Upper lobe of right lung (tissue), 1 donor: Measurements from ENCODE around the gene NFE2L1. TPM values are rescaled to one million over a fixed set of nuclear protein-coding genes. Genes with fewer than 3 reads are reported as not detected.

ENCODE experiments used
- ATAC-seq: fragments of 200-7000 bp; cut with Tn5 transposase; one replicate; pipeline ENCODE4 v1.9.1; 2020; ENCODE audit warnings: mild to moderate bottlenecking, moderate library complexity
- DNase-seq: peaks from one replicate; pipeline ENCODE4 v3.0.0-alpha.2; 2020
- H3K27ac ChIP-seq: fragments of 200-600 bp; one replicate; pipeline ENCODE4 v1.8.0; 2022
- H3K27me3 ChIP-seq: fragments of 200-600 bp; one replicate; pipeline ENCODE4 v1.8.0; 2022; ENCODE audit warnings: mild to moderate bottlenecking
- H3K36me3 ChIP-seq: fragments of 200-600 bp; one replicate; pipeline ENCODE4 v1.8.0; 2022
- H3K4me1 ChIP-seq: fragments of 200-600 bp; one replicate; pipeline ENCODE4 v1.8.0; 2022
- H3K4me3 ChIP-seq: fragments of 200-600 bp; one replicate; pipeline ENCODE4 v1.8.0; 2022; ENCODE audit warnings: mild to moderate bottlenecking
- H3K9me3 ChIP-seq: fragments of 200-600 bp; one replicate; pipeline ENCODE4 v1.8.0; 2022
- intact Hi-C: fragments of 100-400 bp; cut with DNase I; formaldehyde crosslinking; loops from one replicate; pipeline ENCODE4 v1.11.0; 2022
- total RNA-seq: library from RNA; stranded (reverse); fragmentation: NEBNext Ultra II Directional; extraction: Animal tissue kit (Norgen Biotek cat#: 25700); gene quantifications from one replicate; pipeline ENCODE4 v1.2.1, GENCODE V29; 2021
- TF ChIP-seq, protein P1 (sequence below): fragments of 200-600 bp; IDR thresholded peaks from one replicate; pipeline ENCODE4 v1.8.0; 2022; ENCODE audit warnings: antibody characterized with exemption
- donor health status: DM: no; HTN: yes; CAD: no; lungs with severe emphysema.

NFE2L1 gene
- total RNA-seq, 1 donor from 2014 or later, result 201 TPM

DNA sequence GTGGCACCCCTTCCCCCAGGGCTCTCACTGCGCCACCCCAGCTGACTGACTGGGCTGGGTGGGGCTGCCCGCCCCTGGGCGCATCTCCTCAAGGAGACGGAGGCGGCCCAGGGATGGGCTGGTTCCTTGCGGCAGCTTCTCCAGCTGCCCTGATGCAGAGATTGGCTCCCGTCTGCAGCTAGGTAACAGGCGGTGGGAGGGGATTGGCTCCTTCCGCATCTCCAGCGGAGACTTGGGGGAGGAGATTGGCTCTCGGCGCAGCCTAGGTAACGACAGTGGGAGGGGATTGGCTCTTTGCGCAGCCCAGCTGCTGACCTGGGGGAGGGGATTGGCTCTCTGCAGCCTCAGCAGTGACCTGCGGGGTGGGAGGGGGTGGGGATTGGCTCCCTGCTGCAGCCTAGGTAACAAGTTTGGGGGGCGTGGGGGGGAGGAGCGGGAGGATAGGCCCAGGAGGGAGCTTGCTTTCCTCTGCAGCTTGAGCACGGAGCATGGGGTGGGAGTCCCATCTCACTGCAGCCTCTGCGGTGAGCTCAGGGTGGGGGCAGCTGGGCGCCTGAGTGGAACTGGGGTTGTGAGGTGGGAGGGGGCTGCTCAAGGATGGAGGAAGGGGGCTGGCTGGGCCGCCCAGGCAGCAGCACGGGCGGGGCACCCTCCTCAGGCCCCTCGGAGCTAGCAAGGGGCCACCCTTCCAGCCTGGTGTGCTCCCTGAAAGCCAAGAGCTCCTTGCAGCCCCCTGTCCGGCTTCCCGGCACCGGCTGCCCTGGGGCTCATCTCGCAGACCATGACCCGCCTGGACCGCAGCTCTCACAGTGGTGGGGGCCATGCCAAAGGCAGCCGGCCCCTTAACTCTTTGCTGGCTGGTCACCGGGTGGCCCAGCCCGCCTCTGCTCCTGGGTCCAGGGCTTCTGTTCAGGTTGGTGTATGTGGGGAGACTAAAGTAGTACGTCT, 6.4 kb downstream of the NFE2L1 start:
- Histone ChIP-seq H3K4me3 (peak overlapping the region; percentile 31), H3K27ac (peak overlapping the region; percentile 99), H3K4me1 (peaks cover 63% of the 10 kb centered on the region), H3K9me3 (no peaks in the 10 kb centered on the region), H3K27me3 (no peaks in the 10 kb centered on the region), H3K36me3 (peaks cover 71% of the 10 kb centered on the region)
- TF ChIP-seq, protein P1, sequence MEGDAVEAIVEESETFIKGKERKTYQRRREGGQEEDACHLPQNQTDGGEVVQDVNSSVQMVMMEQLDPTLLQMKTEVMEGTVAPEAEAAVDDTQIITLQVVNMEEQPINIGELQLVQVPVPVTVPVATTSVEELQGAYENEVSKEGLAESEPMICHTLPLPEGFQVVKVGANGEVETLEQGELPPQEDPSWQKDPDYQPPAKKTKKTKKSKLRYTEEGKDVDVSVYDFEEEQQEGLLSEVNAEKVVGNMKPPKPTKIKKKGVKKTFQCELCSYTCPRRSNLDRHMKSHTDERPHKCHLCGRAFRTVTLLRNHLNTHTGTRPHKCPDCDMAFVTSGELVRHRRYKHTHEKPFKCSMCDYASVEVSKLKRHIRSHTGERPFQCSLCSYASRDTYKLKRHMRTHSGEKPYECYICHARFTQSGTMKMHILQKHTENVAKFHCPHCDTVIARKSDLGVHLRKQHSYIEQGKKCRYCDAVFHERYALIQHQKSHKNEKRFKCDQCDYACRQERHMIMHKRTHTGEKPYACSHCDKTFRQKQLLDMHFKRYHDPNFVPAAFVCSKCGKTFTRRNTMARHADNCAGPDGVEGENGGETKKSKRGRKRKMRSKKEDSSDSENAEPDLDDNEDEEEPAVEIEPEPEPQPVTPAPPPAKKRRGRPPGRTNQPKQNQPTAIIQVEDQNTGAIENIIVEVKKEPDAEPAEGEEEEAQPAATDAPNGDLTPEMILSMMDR, result no peak
- intact Hi-C loops, result no loop called here
- DNase-seq (peak; percentile 72), ATAC-seq (peak; percentile 68)

DNA sequence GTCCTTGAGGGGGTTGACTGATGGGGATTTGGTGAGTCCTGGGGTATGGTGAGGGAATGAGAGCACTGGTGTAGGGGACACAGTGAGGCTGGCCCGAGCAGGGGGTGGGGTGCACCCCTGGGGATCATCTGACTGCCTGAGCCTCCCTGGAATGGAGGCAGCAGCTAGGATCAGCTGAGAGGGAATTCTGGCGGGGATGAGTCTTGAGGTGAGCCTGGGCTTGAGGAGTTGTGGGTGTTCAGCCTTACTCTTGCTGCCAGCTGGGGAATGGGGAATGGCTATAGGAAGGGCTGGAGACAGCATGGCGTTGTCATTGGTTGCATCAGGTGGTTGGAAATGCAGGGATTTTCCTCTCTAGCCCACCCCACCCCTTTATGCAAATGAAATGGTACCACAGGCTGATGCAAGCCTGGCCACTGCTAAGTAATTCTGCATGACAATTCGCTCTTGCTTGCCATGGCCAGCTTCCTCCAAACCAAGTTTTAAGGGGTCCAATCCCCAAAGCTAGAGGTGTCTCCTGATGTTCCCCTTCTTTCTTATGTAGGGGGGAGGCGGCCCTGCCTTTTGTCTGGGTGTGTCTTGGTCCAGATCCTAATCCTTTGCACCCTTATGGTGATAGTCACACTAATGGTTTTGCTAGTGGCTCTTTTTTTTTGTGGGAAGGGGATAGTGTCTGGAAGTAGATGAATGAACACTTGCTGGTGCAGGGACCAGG, 7.5 kb downstream of the NFE2L1 start:
- no peak for ATAC-seq
- H3K4me3 ChIP-seq, result no peak overlapping the region
- TF ChIP-seq, protein P1, result no peak
- peaks cover 52% of the 10 kb centered on the region for H3K4me1 ChIP-seq
- H3K27me3 ChIP-seq, result no peaks in the 10 kb centered on the region
- peak overlapping the region; percentile 14 for H3K27ac ChIP-seq
- intact Hi-C loops, result no loop called here
- no peaks in the 10 kb centered on the region for H3K9me3 ChIP-seq
- peaks cover 79% of the 10 kb centered on the region for H3K36me3 ChIP-seq
- no peak for DNase-seq

- Histone ChIP-seq H3K4me1 (peaks cover 46% of the 10 kb centered on the region), H3K36me3 (peaks cover 77% of the 10 kb centered on the region), H3K4me3 (no peak overlapping the region), H3K27ac (no peak overlapping the region), H3K9me3 (no peaks in the 10 kb centered on the region), H3K27me3 (no peaks in the 10 kb centered on the region)
- ATAC-seq (no peak), DNase-seq (no peak)
- TF ChIP-seq, protein P1, result no peak
- intact Hi-C loops, result no loop called here
Observed at GRCh38 chr17:48056246-48056745, 8.1 kb downstream of the NFE2L1 start.

DNA sequence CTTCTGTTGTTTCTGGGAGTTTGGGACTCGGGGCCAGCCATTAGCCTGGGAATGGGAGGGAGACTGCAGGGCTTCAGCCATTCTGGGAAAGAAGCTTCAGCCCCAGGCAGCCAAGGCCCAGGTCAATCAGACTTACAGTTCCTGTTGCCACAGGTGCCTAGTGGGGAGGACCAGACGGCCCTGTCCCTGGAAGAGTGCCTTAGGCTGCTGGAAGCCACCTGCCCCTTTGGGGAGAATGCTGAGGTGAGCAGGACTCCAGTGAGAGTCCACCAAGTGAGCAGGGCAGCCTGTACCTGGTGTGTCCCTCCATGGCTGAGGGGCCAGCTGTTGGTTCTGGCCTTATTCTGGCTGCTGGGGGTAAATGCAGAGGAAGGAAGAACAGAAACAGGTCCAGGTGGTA, 8.7 kb downstream of the NFE2L1 start:
- peaks cover 40% of the 10 kb centered on the region for H3K4me1 ChIP-seq
- H3K27ac ChIP-seq, result no peak overlapping the region

DNA sequence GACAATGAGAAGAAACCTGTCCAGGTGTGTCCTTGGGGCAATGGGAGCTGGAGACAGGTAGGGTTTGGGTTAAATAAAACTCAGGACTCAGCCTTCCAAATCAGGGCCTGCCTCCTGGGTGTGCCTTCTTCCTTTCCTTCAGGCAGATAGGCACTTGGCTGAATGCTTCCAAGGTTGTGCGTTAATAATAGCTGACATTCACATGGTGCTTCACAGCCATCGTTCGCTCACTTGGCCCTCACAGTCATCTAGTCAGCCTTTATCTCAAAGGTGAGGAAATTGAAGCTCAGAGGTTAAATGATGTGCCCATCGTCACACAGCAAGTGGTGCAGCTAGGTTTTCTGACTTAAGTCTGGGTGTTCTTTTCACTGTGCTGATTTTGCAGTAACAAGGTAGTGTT, 9.5 kb downstream of the NFE2L1 start:
- Histone ChIP-seq H3K4me1 (peaks cover 32% of the 10 kb centered on the region), H3K4me3 (no peak overlapping the region), H3K9me3 (no peaks in the 10 kb centered on the region), H3K27ac (no peak overlapping the region), H3K36me3 (peaks cover 77% of the 10 kb centered on the region), H3K27me3 (no peaks in the 10 kb centered on the region)
- ATAC-seq, result no peak
- intact Hi-C loops, result no loop called here
- DNase-seq, result no peak
- TF ChIP-seq, protein P1, result no peak

More for the DNA sequence above, 8.7 kb downstream of the NFE2L1 start:
- no peak overlapping the region for H3K4me3 ChIP-seq
- intact Hi-C loops, result no loop called here
- TF ChIP-seq, protein P1, result no peak
- DNase-seq (no peak), ATAC-seq (no peak)
- no peaks in the 10 kb centered on the region for H3K27me3 ChIP-seq
- H3K36me3 ChIP-seq, result peaks cover 77% of the 10 kb centered on the region
- H3K9me3 ChIP-seq, result no peaks in the 10 kb centered on the region
